Measurements from ENCODE around the gene CDH15. TPM values are rescaled to one million over a fixed set of nuclear protein-coding genes. Genes with fewer than 3 reads are reported as not detected.
A peak's percentile ranks its signal among the peaks of the same experiment; 100 is the strongest.

Gene CDH15
- total and polyA plus RNA-seq, 2 of the 13 experiments (the other 11 are each of a cell fraction or from before 2014, with no cell fraction given), result 0.74 to 2.2 TPM

- no peak for TF ChIP-seq SMARCE1 (IDR thresholded peaks at IDR 0.05; ENCODE audit: borderline replicate concordance)
- no peak for TF ChIP-seq NFE2 (CRISPR knock-in tag; IDR thresholded peaks at IDR 0.05)
- TF ChIP-seq ZEB1 (IDR thresholded peaks at IDR 0.05; ENCODE audit: insufficient replicate concordance, low read depth), result peak; percentile 33
- peak; percentile 99 for TF ChIP-seq KDM3A (CRISPR knock-in tag; IDR thresholded peaks at IDR 0.05; ENCODE audit: low read depth)
- no peak for TF ChIP-seq ZNF549 (CRISPR knock-in tag; IDR thresholded peaks at IDR 0.05)
- peak; percentile 86; the same call in 1 of the 2 replicates for TF ChIP-seq ZNF512 (CRISPR knock-in tag; IDR thresholded peaks at IDR 0.05)
- TF ChIP-seq ATF1 (CRISPR knock-in tag; IDR thresholded peaks at IDR 0.05), result no peak
- TF ChIP-seq ZNF75D (CRISPR knock-in tag; IDR thresholded peaks at IDR 0.05; ENCODE audit: borderline replicate concordance), result no peak
- no peak for TF ChIP-seq SETDB1 (CRISPR knock-in tag; IDR thresholded peaks at IDR 0.05; ENCODE audit: borderline replicate concordance)
- peak; percentile 86 for TF ChIP-seq SAP130 (CRISPR knock-in tag; IDR thresholded peaks at IDR 0.05; ENCODE audit: low read depth)
- TF ChIP-seq U2AF1 (optimal IDR thresholded peaks at IDR 0.05; ENCODE audit: low read depth, low read length), result peak; percentile 76
- TF ChIP-seq HNRNPK (IDR thresholded peaks at IDR 0.05; ENCODE audit: low read depth, low read length, poor library complexity, severe bottlenecking), result peak; percentile 60
- TF ChIP-seq, protein P1, sequence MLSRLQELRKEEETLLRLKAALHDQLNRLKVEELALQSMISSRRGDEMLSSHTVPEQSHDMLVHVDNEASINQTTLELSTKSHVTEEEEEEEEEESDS (CRISPR knock-in tag; IDR thresholded peaks at IDR 0.05; ENCODE audit: borderline replicate concordance), result peak; percentile 84; the same call in 1 of the 2 replicates
- TF ChIP-seq, protein P2, sequence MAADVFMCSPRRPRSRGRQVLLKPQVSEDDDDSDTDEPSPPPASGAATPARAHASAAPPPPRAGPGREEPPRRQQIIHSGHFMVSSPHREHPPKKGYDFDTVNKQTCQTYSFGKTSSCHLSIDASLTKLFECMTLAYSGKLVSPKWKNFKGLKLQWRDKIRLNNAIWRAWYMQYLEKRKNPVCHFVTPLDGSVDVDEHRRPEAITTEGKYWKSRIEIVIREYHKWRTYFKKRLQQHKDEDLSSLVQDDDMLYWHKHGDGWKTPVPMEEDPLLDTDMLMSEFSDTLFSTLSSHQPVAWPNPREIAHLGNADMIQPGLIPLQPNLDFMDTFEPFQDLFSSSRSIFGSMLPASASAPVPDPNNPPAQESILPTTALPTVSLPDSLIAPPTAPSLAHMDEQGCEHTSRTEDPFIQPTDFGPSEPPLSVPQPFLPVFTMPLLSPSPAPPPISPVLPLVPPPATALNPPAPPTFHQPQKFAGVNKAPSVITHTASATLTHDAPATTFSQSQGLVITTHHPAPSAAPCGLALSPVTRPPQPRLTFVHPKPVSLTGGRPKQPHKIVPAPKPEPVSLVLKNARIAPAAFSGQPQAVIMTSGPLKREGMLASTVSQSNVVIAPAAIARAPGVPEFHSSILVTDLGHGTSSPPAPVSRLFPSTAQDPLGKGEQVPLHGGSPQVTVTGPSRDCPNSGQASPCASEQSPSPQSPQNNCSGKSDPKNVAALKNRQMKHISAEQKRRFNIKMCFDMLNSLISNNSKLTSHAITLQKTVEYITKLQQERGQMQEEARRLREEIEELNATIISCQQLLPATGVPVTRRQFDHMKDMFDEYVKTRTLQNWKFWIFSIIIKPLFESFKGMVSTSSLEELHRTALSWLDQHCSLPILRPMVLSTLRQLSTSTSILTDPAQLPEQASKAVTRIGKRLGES (CRISPR knock-in tag; IDR thresholded peaks at IDR 0.05; ENCODE audit: borderline replicate concordance), result no peak
- TF ChIP-seq NFYC (CRISPR knock-in tag; IDR thresholded peaks at IDR 0.05), result peak; percentile 40; the same call in 1 of the 2 replicates
- TF ChIP-seq THAP11 (CRISPR knock-in tag; IDR thresholded peaks at IDR 0.05), result peak; percentile 76
- 0 out of 2 replicates have a peak, but pooled peaks have one; percentile 53 for TF ChIP-seq JUN (CRISPR knock-in tag; IDR thresholded peaks at IDR 0.05)
- TF ChIP-seq, protein P3, sequence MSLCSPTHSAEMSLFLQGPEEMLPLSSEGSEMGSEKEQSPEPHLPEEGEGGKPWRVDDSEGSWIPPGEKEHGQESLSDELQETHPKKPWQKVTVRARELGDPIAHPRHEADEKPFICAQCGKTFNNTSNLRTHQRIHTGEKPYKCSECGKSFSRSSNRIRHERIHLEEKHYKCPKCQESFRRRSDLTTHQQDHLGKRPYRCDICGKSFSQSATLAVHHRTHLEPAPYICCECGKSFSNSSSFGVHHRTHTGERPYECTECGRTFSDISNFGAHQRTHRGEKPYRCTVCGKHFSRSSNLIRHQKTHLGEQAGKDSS (CRISPR knock-in tag; IDR thresholded peaks at IDR 0.05; ENCODE audit: borderline replicate concordance, low read depth), result peak; percentile 95; the same call in 1 of the 2 replicates
- peak; percentile 73; the same call in 1 of the 2 replicates for TF ChIP-seq SMAD3 (CRISPR knock-in tag; IDR thresholded peaks at IDR 0.05)
- peak; percentile 34; the same call in 1 of the 2 replicates for TF ChIP-seq HNF4A (CRISPR knock-in tag; IDR thresholded peaks at IDR 0.05)
- peak; percentile 54; the same call in 1 of the 2 replicates for TF ChIP-seq ZNF335 (CRISPR knock-in tag; IDR thresholded peaks at IDR 0.05)
- no peak for TF ChIP-seq GPN1 (CRISPR knock-in tag; IDR thresholded peaks at IDR 0.05; ENCODE audit: borderline replicate concordance)
- TF ChIP-seq PCBP2 (optimal IDR thresholded peaks at IDR 0.05; ENCODE audit: low read depth, low read length, poor library complexity, severe bottlenecking), result no peak
- TF ChIP-seq PITX1 (CRISPR knock-in tag; IDR thresholded peaks at IDR 0.05), result peak; percentile 75
Observed at GRCh38 chr16:89167425-89167941, 4.1 kb upstream of the CDH15 start (continued).
